Stimulated activated naive CD8-positive, alpha-beta T cell treated with anti-CD3 and anti-CD28 coated beads, Interleukin-15, amount 100 ng/mL, for 72 hours (primary cell): ENCODE measurements around the gene HELLS.
"Not testable (repeated sequence)": the region's sequence is repeated elsewhere in the genome, so short reads cannot be mapped to it uniquely, and the experiment has no call there.

ENCODE experiments used
- ATAC-seq: fragments of 150-1000 bp; cut with Tn5 transposase; 2 replicates; pipeline ENCODE4 v1.10.0; 2021; ENCODE audit warnings: mild to moderate bottlenecking, moderate library complexity
- DNase-seq, 2 donors: peaks; one replicate each; pipeline ENCODE4 v3.0.0; 2021 to 2022
- H3K27ac Mint-ChIP-seq, 2 donors: one replicate each; pipeline ENCODE4 v1.8.0; 2022; ENCODE audit warnings: mild to moderate bottlenecking in 2 of 2, mixed read lengths in 2 of 2, moderate library complexity in 2 of 2
- H3K27me3 Mint-ChIP-seq: one replicate; pipeline ENCODE4 v1.8.0; 2022; ENCODE audit warnings: mixed read lengths
- H3K4me1 Mint-ChIP-seq: one replicate; pipeline ENCODE4 v1.8.0; 2022; ENCODE audit warnings: mild to moderate bottlenecking, mixed read lengths
- H3K4me3 Mint-ChIP-seq, 2 donors: one replicate each; pipeline ENCODE4 v1.8.0; 2022; ENCODE audit warnings: mild to moderate bottlenecking in 2 of 2, mixed read lengths in 2 of 2, moderate library complexity in 1 of 2
- H3K9me3 Mint-ChIP-seq, 2 donors: one replicate each; pipeline ENCODE4 v1.8.0; 2022; ENCODE audit warnings: mixed read lengths in 2 of 2

HELLS gene

GRCh38 chr10:94545391-94546048 is at the start of gene HELLS:
Gene HELLS (plus strand): TSS chr10:94545788. CDS start chr10:94545922, 134 bp downstream.
- peak; percentile 90 for ATAC-seq
- Mint-ChIP-seq H3K27me3 (peaks cover under 1% of the 10 kb centered on the region), H3K4me1 (peaks cover 16% of the 10 kb centered on the region), H3K4me3 (peak within 1 kb of the TSS; percentile 98 to 100), H3K9me3 (peaks cover 0 to 4% of the 10 kb centered on the region in 2 donors), H3K27ac (peak within 1 kb of the TSS; percentile 99 to 100)
- peak; percentile 78 to 82 for DNase-seq

DNA sequence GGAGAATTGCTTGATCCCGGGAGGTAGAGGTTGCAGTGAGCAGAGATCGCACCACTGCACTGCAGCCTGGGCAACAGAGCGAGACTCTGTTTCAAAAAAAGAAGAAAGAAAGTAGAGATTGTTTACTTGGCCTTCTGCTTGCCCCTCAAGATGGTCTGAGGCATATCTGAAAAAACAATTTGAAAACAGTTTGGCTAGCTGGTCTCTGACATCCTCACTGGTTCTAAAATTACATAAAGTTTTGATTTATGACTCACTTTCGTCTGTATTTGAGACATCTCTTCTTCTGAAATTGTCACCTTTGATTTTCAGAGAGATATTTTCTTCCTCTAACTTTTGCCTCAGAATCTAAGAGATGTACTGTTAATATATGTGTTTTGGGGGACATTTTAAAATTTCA is 49.6 kb upstream of the HELLS start:
- DNase-seq (no peak), ATAC-seq (no peak)
- no peaks in the 10 kb centered on the region for H3K27me3 Mint-ChIP-seq
- H3K4me3 Mint-ChIP-seq: no peak overlapping the region
- no peaks in the 10 kb centered on the region for H3K4me1 Mint-ChIP-seq
- no peak overlapping the region for H3K27ac Mint-ChIP-seq
- H3K9me3 Mint-ChIP-seq: no peaks in the 10 kb centered on the region

GRCh38 chr10:94496646-94497045 is 48.9 kb upstream of the HELLS start:
- Mint-ChIP-seq H3K27ac (no peak overlapping the region), H3K4me3 (no peak overlapping the region), H3K27me3 (no peaks in the 10 kb centered on the region), H3K9me3 (no peaks in the 10 kb centered on the region), H3K4me1 (no peaks in the 10 kb centered on the region)
- ATAC-seq (no peak), DNase-seq (no peak)

DNA sequence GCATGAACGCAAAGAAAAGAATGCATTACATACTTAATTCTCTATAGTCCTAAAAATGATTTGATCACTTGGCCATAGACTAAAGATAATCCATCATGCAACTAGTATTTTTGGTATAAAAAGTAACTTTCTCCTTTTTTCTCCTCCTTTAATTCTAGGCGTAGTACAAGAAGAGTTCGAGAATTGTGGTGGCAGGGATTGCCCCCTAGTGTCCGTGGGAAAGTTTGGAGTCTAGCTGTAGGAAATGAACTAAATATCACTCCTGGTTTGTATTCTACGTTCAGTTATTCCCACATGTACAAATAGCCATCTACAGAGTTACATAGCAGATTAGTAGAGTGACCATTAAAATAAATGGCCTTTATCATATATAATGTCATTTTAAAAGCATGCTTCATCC is 45.5 kb upstream of the HELLS start:
- H3K27ac Mint-ChIP-seq: no peak overlapping the region
- DNase-seq: no peak
- H3K4me1 Mint-ChIP-seq: no peaks in the 10 kb centered on the region

GRCh38 chr10:94521276-94522250 is 24.0 kb upstream of the HELLS start:
- no peak overlapping the region for H3K4me3 Mint-ChIP-seq
- H3K9me3 Mint-ChIP-seq: no peaks in the 10 kb centered on the region
- H3K4me1 Mint-ChIP-seq: no peaks in the 10 kb centered on the region
- DNase-seq (no peak), ATAC-seq (no peak)
- peaks cover 9% of the 10 kb centered on the region for H3K27me3 Mint-ChIP-seq
- H3K27ac Mint-ChIP-seq: no peak overlapping the region

More for the DNA sequence above, 45.5 kb upstream of the HELLS start:
- Mint-ChIP-seq H3K9me3 (no peaks in the 10 kb centered on the region), H3K27me3 (no peaks in the 10 kb centered on the region), H3K4me3 (no peak overlapping the region)
- no peak for ATAC-seq

GRCh38 chr10:94524146-94524545 is 21.4 kb upstream of the HELLS start:
- ATAC-seq (no peak), DNase-seq (no peak)
- H3K4me3 Mint-ChIP-seq: no peak overlapping the region
- H3K27ac Mint-ChIP-seq: no peak overlapping the region
- peaks cover 26% of the 10 kb centered on the region for H3K27me3 Mint-ChIP-seq
- no peaks in the 10 kb centered on the region for H3K9me3 Mint-ChIP-seq
- H3K4me1 Mint-ChIP-seq: no peaks in the 10 kb centered on the region

DNA sequence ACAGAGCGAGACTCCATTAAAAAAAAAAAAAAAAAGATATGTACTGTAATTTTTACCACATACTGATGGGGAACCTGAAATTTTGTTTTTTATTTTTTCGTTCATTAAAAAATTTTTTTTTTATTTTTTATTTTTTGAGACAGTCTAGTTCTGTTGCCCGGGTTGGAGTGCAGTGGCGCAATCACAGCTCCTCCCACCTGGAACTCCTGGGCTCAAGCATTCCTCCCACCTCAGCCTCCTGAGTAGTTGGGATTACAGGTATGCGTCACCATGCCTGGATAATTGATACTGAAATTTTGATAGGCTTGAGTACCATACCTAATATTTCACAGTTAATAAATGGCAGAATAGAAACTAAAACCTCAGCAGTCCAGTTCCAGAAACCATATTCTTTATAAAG is 20.9 kb upstream of the HELLS start:
- Mint-ChIP-seq H3K27me3 (peaks cover 25% of the 10 kb centered on the region), H3K4me1 (no peaks in the 10 kb centered on the region), H3K27ac (no peak overlapping the region), H3K4me3 (no peak overlapping the region), H3K9me3 (no peaks in the 10 kb centered on the region)
- DNase-seq (no peak), ATAC-seq (no peak)

DNA sequence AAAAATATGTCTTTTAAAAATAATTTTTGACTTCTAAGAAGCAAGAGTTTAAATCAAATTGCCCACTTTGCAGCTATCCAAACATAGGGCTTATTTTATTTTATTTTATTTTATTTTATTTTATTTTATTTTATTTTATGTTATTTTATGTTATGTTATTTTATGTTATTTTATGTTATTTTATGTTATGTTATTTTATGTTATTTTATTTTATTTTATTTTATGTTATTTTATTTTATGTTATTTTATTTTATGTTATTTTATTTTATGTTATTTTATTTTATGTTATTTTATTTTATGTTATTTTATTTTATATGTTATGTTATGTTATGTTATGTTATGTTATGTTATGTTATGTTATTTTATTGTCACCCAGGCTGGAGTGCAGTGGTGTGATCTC is 14.0 kb upstream of the HELLS start:
- H3K9me3 Mint-ChIP-seq, H3K4me1 Mint-ChIP-seq, DNase-seq, ATAC-seq, H3K27ac Mint-ChIP-seq, H3K4me3 Mint-ChIP-seq: not testable (repeated sequence)
- peaks cover 27% of the 10 kb centered on the region for H3K27me3 Mint-ChIP-seq

- Mint-ChIP-seq H3K27ac (no peak overlapping the region), H3K4me3 (no peak overlapping the region), H3K4me1 (no peaks in the 10 kb centered on the region), H3K9me3 (no peaks in the 10 kb centered on the region), H3K27me3 (peaks cover 13% of the 10 kb centered on the region)
- DNase-seq: no peak
- no peak for ATAC-seq
Measured at GRCh38 chr10:94533027-94533426, 12.6 kb upstream of the HELLS start.

- not testable (repeated sequence) for H3K27ac Mint-ChIP-seq, ATAC-seq, H3K4me1 Mint-ChIP-seq, DNase-seq, H3K9me3 Mint-ChIP-seq, H3K4me3 Mint-ChIP-seq
- H3K27me3 Mint-ChIP-seq: peaks cover 14% of the 10 kb centered on the region
Measured at GRCh38 chr10:94542282-94542681, 3.3 kb upstream of the HELLS start.

- peak overlapping the region; percentile 99 to 100 for H3K27ac Mint-ChIP-seq
- DNase-seq (peak in 1 of 2 donors; percentile 5), ATAC-seq (no peak)
- H3K4me3 Mint-ChIP-seq: peak overlapping the region; percentile 98 to 100
- H3K27me3 Mint-ChIP-seq: no peaks in the 10 kb centered on the region
- H3K4me1 Mint-ChIP-seq: peaks cover 16% of the 10 kb centered on the region
- H3K9me3 Mint-ChIP-seq: peaks cover 0 to under 1% of the 10 kb centered on the region in 2 donors
Measured at GRCh38 chr10:94546049-94546900, 687 bp downstream of the HELLS start.

DNA sequence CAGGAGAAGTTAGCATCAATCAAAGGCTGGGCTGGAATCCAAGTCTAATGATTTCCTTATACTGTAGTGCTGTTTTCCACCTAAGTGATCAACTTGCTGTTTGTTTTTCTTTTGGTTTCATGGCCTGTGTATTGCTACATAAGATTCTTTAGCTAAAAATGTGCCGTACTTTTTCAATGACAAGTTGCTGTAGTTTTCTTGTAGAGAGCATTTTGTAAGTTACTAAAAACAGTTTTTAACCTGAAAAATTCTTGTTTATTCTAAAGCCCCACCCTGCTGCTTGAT is 1.3 kb downstream of the HELLS start:
- ATAC-seq: no peak
- no peak for DNase-seq
- Mint-ChIP-seq H3K27me3 (no peaks in the 10 kb centered on the region), H3K9me3 (no peaks in the 10 kb centered on the region), H3K4me3 (peak overlapping the region; percentile 98 to 100), H3K4me1 (peaks cover 16% of the 10 kb centered on the region), H3K27ac (no peak overlapping the region)

- Mint-ChIP-seq H3K9me3 (no peaks in the 10 kb centered on the region), H3K4me1 (peaks cover 16% of the 10 kb centered on the region), H3K27me3 (no peaks in the 10 kb centered on the region), H3K4me3 (no peak overlapping the region), H3K27ac (no peak overlapping the region)
- no peak for ATAC-seq
- DNase-seq: no peak
Measured at GRCh38 chr10:94549221-94549620, 3.6 kb downstream of the HELLS start.

- H3K27ac Mint-ChIP-seq: peak overlapping the region in 1 of 2 donors; percentile 67
- not testable (repeated sequence) for H3K4me3 Mint-ChIP-seq, H3K27me3 Mint-ChIP-seq
Measured at GRCh38 chr10:94567714-94568307, 22.2 kb downstream of the HELLS start.

GRCh38 chr10:94571081-94571480 is 25.5 kb downstream of the HELLS start:
- DNase-seq: no peak
- H3K4me1 Mint-ChIP-seq: no peaks in the 10 kb centered on the region
- no peaks in the 10 kb centered on the region for H3K9me3 Mint-ChIP-seq
- no peaks in the 10 kb centered on the region for H3K27me3 Mint-ChIP-seq
- no peak overlapping the region for H3K4me3 Mint-ChIP-seq
- no peak overlapping the region for H3K27ac Mint-ChIP-seq
- no peak for ATAC-seq

More at GRCh38 chr10:94567714-94568307, 22.2 kb downstream of the HELLS start:
- not testable (repeated sequence) for ATAC-seq, H3K4me1 Mint-ChIP-seq, DNase-seq, H3K9me3 Mint-ChIP-seq
